GM15510 (cell line): Measurements from ENCODE around the gene ACER3.

Experiments
- POLR2A ChIP-seq: IDR thresholded peaks from 3 replicates; pipeline ENCODE4 v1.6.1; 2011; ENCODE audit warnings: borderline replicate concordance; ENCODE audit not compliant: insufficient read length; ENCODE audit errors: extremely low read depth

ACER3 gene

DNA sequence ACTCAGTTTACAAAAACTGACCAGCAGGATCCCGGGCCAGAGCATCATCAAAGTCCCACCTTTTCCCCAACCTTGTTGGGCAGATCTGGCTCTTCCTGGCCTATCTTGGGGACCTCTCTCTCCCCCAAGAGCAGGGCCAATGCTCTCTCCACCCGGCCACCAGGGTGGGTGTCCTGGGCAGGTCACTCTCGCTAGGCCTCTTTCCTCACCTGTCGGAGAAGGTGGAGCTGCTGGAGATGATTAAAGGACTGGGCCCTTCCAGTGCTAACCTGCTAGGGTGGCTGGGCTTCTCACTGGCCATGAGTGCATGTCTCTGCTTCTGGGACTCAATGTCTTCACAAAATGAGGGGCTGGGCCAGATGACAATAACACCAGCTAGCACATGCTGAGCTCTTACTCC is 203.1 kb downstream of the ACER3 start:
- TF ChIP-seq POLR2A = no peak

- no peak for TF ChIP-seq POLR2A
Measured at GRCh38 chr11:77064648-77065217, 204.0 kb downstream of the ACER3 start.

DNA sequence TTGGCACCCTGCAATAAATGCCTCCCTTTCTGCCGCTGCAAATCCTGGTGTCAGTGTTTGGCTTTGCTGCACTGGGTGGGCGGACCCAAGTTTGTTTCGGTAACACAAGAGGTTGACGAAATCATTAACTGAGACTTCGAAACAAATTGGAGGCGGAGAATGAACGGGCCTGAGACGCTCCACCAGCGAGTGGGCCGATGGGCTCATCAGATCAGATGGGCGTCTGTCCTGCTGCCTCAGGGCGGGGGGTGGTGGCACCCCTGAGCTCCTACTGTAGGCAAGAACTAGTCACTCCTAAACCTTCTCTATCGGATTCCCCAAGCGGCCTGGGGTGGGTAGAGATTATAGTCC is 205.1 kb downstream of the ACER3 start:
- no peak for TF ChIP-seq POLR2A

DNA sequence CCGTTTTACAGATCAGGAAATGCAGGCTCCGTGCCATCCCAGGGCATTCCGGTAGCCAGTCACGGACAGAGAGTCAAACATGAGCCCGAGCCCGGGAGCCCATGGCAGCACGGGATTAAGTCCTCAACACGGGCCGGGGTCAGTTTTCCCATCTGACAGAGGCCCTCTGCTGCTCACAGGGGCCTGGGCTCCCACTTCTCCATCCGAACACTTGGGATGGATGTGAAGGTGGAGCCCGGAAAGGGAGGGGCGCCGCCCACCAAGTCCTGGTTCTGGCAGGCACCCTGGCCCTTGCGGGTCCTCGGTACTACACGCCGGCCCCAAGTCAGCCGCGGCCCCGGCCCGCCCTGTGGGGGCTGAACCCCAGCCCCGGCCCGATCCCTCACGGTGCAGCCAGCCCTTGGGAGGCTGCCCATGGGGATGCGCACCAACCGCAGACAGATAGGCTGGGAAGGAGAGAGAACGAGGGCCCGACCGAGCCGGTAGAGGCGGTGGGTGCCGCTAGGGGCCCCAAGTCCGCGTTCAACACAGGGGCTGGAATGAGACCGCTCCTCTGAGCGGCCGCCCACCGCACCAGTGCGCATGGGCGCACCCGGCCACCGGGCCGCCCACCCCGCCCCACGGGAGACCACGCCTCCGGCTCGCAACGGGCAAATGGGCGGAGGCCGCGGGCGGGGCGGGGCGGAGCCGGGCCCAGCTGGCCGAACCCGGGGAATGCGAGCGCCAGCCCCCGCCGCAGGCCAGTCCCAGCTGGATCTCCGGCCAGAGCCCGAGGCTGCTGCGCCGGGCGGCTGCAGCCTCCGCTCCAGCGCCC is 205.7 kb downstream of the ACER3 start, which contains the start of gene CAPN5:
Gene CAPN5 (plus strand): TSS at position 743 of the 814 bp plus-strand sequence. CDS start 17,916 bp downstream, outside the sequence.
- TF ChIP-seq POLR2A = peak; percentile 43

DNA sequence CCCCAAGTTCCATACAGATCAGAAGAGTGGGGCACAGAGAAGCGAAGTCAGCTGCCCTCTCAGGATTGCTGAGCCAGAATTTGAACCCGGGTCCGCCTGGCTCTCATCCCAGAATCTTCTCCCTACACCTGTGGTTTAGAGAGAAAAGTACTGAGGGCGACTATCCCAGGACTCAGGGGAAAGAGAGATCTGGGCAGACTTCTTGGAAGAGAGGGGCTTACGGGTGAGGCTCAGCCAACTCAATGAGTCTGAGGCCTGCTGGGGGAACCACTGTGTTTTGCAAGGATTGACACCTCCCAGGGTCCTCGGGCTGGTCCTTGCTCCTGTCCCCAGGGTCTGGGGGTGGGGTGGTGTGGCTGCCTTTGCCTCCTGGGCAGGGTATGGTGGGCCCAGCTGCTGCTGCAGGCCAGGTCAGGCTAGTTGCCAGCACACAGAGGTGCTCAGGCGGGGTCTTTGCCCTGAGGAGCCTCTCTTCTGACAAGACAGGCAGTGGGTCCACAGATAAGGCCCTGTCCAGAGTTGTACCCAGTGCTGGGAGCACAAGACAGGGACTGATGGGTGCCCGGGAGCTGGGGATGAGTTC is 207.2 kb downstream of the ACER3 start:
- TF ChIP-seq POLR2A = no peak

DNA sequence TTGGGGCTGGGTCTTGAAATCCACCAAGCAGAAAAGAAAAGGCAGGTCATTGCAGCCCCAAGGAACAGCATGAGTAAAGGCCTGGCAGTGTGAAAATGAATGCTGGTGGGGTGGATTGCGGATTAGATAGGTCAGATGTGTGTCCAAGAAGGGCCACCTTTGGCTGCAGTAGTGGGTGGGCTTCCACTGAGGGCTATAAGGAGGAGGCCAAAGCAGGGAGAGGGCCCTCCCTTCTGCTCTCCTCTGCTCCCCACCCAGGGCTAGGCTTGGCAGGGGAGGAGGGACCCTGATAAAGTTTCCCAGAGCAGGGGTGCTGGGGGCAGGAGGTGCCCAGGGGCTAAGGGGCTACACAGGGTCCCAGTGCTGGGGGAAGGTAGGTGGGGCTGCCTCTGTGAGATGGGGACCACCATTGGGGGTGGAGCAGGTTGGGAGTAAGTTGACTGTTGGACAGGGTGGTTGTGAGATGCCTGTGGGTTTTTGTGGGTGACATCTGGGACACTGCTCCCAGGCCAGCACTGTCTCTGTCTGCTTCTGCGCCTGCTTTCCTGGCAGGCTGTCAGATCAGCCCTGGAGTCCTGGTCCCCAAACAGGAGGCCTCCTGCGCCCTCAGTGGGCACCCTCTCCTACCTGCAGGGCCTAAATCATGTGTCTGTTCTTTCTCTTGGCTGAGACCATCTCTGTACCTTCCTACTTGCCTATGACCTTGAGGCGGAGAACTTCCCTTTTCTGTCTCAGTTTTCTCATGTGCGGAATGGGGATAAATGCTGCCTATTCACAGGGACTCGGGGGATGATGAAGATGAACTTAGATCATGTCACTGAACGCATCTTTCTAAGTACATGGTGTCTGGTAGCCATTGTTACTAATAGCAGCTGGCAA is 208.0 kb downstream of the ACER3 start:
- TF ChIP-seq POLR2A = no peak

GRCh38 chr11:77069336-77069968 is 208.7 kb downstream of the ACER3 start:
- no peak for TF ChIP-seq POLR2A

- TF ChIP-seq POLR2A = no peak
Measured at GRCh38 chr11:77069969-77070582, 209.4 kb downstream of the ACER3 start.

- no peak for TF ChIP-seq POLR2A
Measured at GRCh38 chr11:77071077-77071476, 210.4 kb downstream of the ACER3 start.

DNA sequence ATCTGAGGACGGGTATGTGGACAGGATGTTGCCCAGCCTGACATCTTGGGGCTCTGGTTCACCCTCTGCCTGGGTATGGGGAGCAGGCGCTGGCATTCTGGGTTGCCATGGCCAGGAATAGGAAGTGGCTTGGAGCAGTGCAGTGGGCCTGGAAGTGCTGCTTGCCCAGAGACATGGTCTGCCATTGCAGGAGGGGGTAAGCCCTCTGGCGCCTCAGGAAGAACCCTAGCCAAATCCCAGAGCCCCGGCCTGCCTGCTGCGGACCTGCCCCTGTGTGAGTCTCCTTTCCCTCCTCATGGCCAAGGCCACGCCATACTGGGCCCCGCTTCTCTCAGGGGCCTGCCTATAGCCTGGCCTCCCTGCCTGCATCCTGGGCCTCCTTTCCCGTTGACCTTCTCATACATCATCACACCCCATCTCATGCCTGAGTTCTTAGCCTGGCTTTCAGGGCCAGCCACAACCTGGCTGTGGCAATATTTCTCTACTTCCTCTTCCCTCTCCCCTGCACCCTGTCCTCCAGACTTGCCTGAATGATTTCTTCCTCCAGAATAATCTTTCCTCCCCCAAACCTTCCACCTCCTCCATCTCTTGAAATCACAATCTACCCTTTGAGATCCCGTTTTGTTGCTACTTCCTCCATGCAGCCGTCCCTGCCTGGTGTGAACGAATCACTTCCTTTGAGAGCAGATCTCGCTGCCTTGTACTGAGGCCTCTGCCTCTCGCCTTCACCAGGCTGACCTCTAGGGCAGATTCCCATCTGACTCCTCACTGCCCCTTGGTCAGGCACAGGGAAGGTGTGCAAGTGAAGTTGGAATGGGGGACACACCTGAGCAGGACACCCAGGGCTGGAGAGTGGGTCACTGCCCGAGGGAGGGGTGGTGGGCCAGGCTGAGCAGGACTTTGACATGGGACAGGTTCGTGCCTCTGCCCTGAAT is 211.2 kb downstream of the ACER3 start:
- no peak for TF ChIP-seq POLR2A

DNA sequence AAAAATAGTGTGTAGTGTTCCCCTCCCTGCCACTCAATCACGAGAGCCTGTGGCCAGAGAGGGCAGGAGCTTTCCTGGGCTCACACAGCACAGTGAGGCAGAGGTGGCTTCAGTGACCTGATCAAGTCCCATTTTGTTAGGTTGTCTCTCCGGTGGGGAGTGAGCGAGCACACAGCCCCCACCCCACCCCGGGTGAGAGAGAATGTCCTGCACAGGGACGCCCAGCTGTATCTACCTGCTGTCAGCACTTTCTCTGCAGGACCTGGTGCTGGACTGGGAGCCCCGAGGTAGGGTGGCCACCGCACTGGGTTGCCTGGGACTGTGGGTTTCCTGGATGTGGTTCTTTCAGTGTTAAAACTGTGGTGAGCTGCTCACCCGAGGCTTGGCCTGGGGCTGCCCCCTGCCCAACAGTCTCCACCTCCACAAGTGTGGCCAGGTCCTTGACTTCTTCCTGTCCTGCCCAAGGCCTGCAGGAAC is 212.2 kb downstream of the ACER3 start:
- no peak for TF ChIP-seq POLR2A

DNA sequence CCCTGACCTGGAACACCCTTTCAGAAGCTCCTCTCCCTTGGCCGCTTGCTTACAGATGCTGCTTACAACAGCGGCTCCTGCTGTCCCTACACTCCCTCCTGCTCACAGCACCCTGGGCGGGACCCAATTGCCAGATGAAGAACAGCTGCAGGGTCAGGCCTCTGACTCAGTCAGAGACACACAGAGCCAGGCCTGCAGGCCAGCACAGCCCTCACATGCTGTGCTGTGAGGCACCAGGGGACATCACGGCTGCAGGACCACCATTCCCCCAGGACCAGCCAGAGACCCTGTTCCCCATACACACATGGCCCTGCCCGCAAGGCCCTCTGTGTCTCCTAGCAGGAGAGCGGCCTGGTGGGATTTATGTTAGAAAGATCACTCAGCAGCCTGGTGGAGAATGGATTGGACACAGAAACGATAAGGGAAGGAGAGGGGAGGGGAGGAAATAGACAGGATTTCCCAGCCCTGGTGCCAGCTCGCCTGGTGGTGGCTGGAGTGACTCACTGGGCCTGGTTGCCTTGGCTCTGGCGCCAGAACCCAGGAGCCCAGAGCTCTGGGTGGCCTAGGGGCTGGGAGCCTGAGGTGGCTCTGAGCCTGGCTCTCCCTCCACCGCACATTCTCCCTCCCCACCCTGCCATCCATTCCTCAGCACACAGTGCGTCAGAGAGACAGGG is 212.7 kb downstream of the ACER3 start:
- no peak for TF ChIP-seq POLR2A
